Endothelial cell of umbilical vein (primary cell): ENCODE measurements around the gene B3GAT2. TPM values are rescaled to one million over a fixed set of nuclear protein-coding genes. Genes with fewer than 3 reads are reported as not detected.

Experiments used
- BruUV-seq: library from RNA; stranded (reverse); fragments of 400-500 nt; replicated peaks from 2 replicates; lab custom pipeline; 2021; lab: Mats Ljungman, UMichigan
- CTCF ChIA-PET: fragments of 300-600, 350-600 bp; sonication (Branson Sonifier 250); formaldehyde crosslinking; loops from one replicate; lab custom pipeline; 2021; ENCODE audit warnings: antibody characterized with exemption, inconsistent platforms; lab: Charles Lee
- POLR2A ChIA-PET: fragments of 300-600, 350-600 bp; sonication (Branson Sonifier 250); formaldehyde crosslinking; loops from one replicate; lab custom pipeline; 2021; ENCODE audit warnings: antibody characterized with exemption, inconsistent platforms; lab: Charles Lee
- DNase-seq: peaks from one replicate; pipeline ENCODE4 v3.0.0-alpha.2; 2011; ENCODE audit warnings: low read depth, low spot score
- FAIRE-seq: peaks from 2 replicates; lab custom pipeline; 2011; peaks lifted over from hg19 to GRCh38; lab: Jason Lieb, UNC
- H2AFZ ChIP-seq: 2 replicates; pipeline ENCODE4 v1.6.0; 2012; ENCODE audit warnings: low read depth, low read length, control low read depth, inconsistent platforms
- H3K27ac ChIP-seq: 2 replicates; pipeline ENCODE4 v1.5.1; 2011; ENCODE audit warnings: low read depth, mild to moderate bottlenecking, control low read depth, low read length, moderate library complexity; ENCODE audit not compliant: insufficient read depth
- H3K27me3 ChIP-seq, 2 experiments: 2 replicates each; pipeline versions ENCODE4 v1.6.0 to v1.6.1; 2011; ENCODE audit warnings: low read length in 2 of 2, mixed read lengths in 1 of 2; ENCODE audit not compliant: control insufficient read depth in 2 of 2, insufficient read depth in 2 of 2
- H3K36me3 ChIP-seq, 2 experiments: 2 replicates in 1 of 2; 3 replicates in 1 of 2; pipeline ENCODE4 v1.5.1; 2011; ENCODE audit warnings: low read length in 2 of 2, mild to moderate bottlenecking in 1 of 2, moderate library complexity in 1 of 2; ENCODE audit not compliant: control insufficient read depth in 2 of 2, insufficient read depth in 2 of 2; ENCODE audit errors: extremely low read depth in 1 of 2
- H3K4me1 ChIP-seq: 3 replicates; pipeline ENCODE4 v1.5.1; 2011; ENCODE audit warnings: mild to moderate bottlenecking, low read length; ENCODE audit not compliant: control insufficient read depth, insufficient read depth; ENCODE audit errors: extremely low read depth
- H3K4me2 ChIP-seq: 2 replicates; pipeline ENCODE4 v1.6.1; 2011; ENCODE audit warnings: low read length, control low read depth, mixed read lengths; ENCODE audit not compliant: insufficient read depth
- H3K4me3 ChIP-seq, 3 experiments: fragments of 200-600 bp in 1 of 3; sonication (generic), shearing (Covaris generic) in 1 of 3; replicated peaks in 1 of 3; 2 replicates each; pipeline ENCODE4 v1.5.1; 2011 to 2016; ENCODE audit warnings: control low read depth in 3 of 3, low read length in 3 of 3, mild to moderate bottlenecking in 2 of 3, inconsistent platforms in 1 of 3, low read depth in 1 of 3, moderate library complexity in 1 of 3; ENCODE audit not compliant: insufficient read depth in 1 of 3
- H3K79me2 ChIP-seq: 2 replicates; pipeline ENCODE4 v1.6.0; 2012; ENCODE audit warnings: low read length, inconsistent platforms; ENCODE audit not compliant: control insufficient read depth, insufficient read depth
- H3K9ac ChIP-seq: replicated peaks from 2 replicates; pipeline ENCODE3; 2011; ENCODE audit warnings: low read length, control low read depth; ENCODE audit not compliant: insufficient read depth; ENCODE audit errors: extremely low read depth
- H3K9me1 ChIP-seq: replicated peaks from 3 replicates; pipeline ENCODE4 v1.6.0; 2011; ENCODE audit warnings: mild to moderate bottlenecking, low read length; ENCODE audit not compliant: control insufficient read depth, insufficient read depth; ENCODE audit errors: extremely low read depth
- H3K9me3 ChIP-seq: replicated peaks from 2 replicates; pipeline ENCODE4 v1.5.1; 2012; ENCODE audit warnings: low read length, inconsistent platforms; ENCODE audit not compliant: control insufficient read depth, insufficient read depth
- H4K20me1 ChIP-seq: replicated peaks from 2 replicates; pipeline ENCODE3; 2011; ENCODE audit warnings: mild to moderate bottlenecking, low read length; ENCODE audit not compliant: control insufficient read depth, insufficient read depth; ENCODE audit errors: extremely low read depth
- CTCF ChIP-seq, 2 donors: IDR thresholded peaks; 1 replicate in 1 of 2; 2 replicates in 1 of 2; pipeline ENCODE4 v1.5.1; 2011; ENCODE audit warnings: low read length in 2 of 2, mild to moderate bottlenecking in 2 of 2, moderate library complexity in 2 of 2, control low read depth in 1 of 2, inconsistent platforms in 1 of 2, low read depth in 1 of 2; ENCODE audit not compliant: insufficient read depth in 1 of 2; ENCODE audit errors: extremely low read depth in 1 of 2
- EZH2 ChIP-seq: IDR thresholded peaks from 2 replicates; pipeline ENCODE4 v1.6.1; 2012; ENCODE audit warnings: borderline replicate concordance, low read depth, mild to moderate bottlenecking, moderate library complexity, low read length, inconsistent platforms; ENCODE audit not compliant: severe bottlenecking
- FOS ChIP-seq: IDR thresholded peaks from 2 replicates; pipeline ENCODE4 v1.6.1; 2011; ENCODE audit warnings: mild to moderate bottlenecking, low read length, moderate library complexity, borderline replicate concordance; ENCODE audit not compliant: insufficient read depth
- GATA2 ChIP-seq: IDR thresholded peaks from 2 replicates; pipeline ENCODE4 v1.7.0; 2011; ENCODE audit warnings: low read depth, mild to moderate bottlenecking, moderate library complexity, mixed read lengths, low read length; ENCODE audit not compliant: insufficient read length, insufficient read depth
- JUN ChIP-seq: IDR thresholded peaks from 2 replicates; pipeline ENCODE4 v1.6.1; 2011; ENCODE audit warnings: borderline replicate concordance, low read depth; ENCODE audit not compliant: insufficient read length, insufficient read depth
- MAX ChIP-seq: IDR thresholded peaks from 2 replicates; pipeline ENCODE4 v1.6.1; 2011; ENCODE audit not compliant: insufficient read depth, insufficient read length
- MYC ChIP-seq: IDR thresholded peaks from one replicate; pipeline ENCODE4 v1.6.1; 2011; ENCODE audit warnings: mild to moderate bottlenecking, low read depth, low read length
- POLR2A ChIP-seq: IDR thresholded peaks from 2 replicates; pipeline ENCODE4 v1.6.1; 2012; ENCODE audit warnings: low read depth, mild to moderate bottlenecking, control low read depth, low read length
- POLR2AphosphoS5 ChIP-seq: IDR thresholded peaks from 2 replicates; pipeline ENCODE4 v1.6.1; 2012; ENCODE audit warnings: low read depth, mild to moderate bottlenecking, control low read depth, low read length, moderate library complexity; ENCODE audit not compliant: insufficient read depth
- dilution Hi-C: fragments of 300-500 bp; cut with MboI; formaldehyde crosslinking; loops from one replicate; pipeline ENCODE4 v1.15.0; 2019; ENCODE audit warnings: low sequenced_read_pairs; ENCODE audit not compliant: extremely low pct_ligation_motif_present
- intact Hi-C: fragments of 100-400 bp; cut with micrococcal nuclease; formaldehyde crosslinking; loops from one replicate; pipeline ENCODE4 v1.10.0; 2022
- polyA plus RNA-seq, 4 experiments: library from polyadenylated mRNA; depleted of rRNA in 3 of 4; stranded (reverse) in 3 of 4; unstranded in 1 of 4; fragments of >200 nt; gene quantifications; 2 replicates each; pipeline versions ENCODE4 v1.2.1 to v1.2.3, GENCODE V29; 2011 to 2012; ENCODE audit warnings: missing spikeins in 1 of 4
- total RNA-seq: library from RNA; stranded (reverse); gene quantifications from 2 replicates; pipeline ENCODE4 v1.2.3, GENCODE V29; 2021

The B3GAT2 gene
- total and polyA plus RNA-seq, 2 donors (not counting 3 experiments of a cell fraction or from before 2014, with no cell fraction given), result not detected

- no peaks in the 10 kb centered on the region for H3K36me3 ChIP-seq
- no peaks in the 10 kb centered on the region for H3K27me3 ChIP-seq
- H3K4me1 ChIP-seq, result no peaks in the 10 kb centered on the region
- no TSS peak for BruUV-seq
- no peaks in the 10 kb centered on the region for H4K20me1 ChIP-seq
- H3K79me2 ChIP-seq, result no peaks in the 10 kb centered on the region
- no peaks in the 10 kb centered on the region for H3K9me1 ChIP-seq
- no peak overlapping the region for H3K9ac ChIP-seq
- dilution Hi-C loops, result no loop called here
- ChIA-PET CTCF (no interaction called here), POLR2A (no interaction called here)
- no peak overlapping the region for H3K27ac ChIP-seq
- intact Hi-C loops, result no loop called here
- no peak overlapping the region for H3K4me3 ChIP-seq
- DNase-seq, result no peak
- no peak overlapping the region for H3K4me2 ChIP-seq
- no peak for TF ChIP-seq EZH2
- no peak for TF ChIP-seq POLR2A
- TF ChIP-seq CTCF (IDR thresholded peaks at IDR 0.05; ENCODE audit: extremely low read depth in 1 of 2, insufficient read depth in 1 of 2, low read depth in 1 of 2, low read length in 2 of 2), result no peak
- no peak for TF ChIP-seq GATA2
- TF ChIP-seq JUN, result no peak
- TF ChIP-seq POLR2AphosphoS5, result no peak
- TF ChIP-seq MYC, result no peak
- TF ChIP-seq MAX, result no peak
- TF ChIP-seq FOS, result no peak
- no peak for FAIRE-seq
- H3K9me3 ChIP-seq, result no peaks in the 10 kb centered on the region
- H2AFZ ChIP-seq, result no peak overlapping the region
These were observed 137.2 kb downstream of the B3GAT2 start for GRCh38 chr6:70819646-70820045.
